HUES64 (cell line): ENCODE data around the gene VASN.
A peak's percentile ranks its signal among the peaks of the same experiment; 100 is the strongest.

Experiments
- H3K27ac ChIP-seq: 2 replicates; pipeline ENCODE4 v1.7.0; 2013; ENCODE audit warnings: low read depth, low read length, inconsistent platforms
- H3K27me3 ChIP-seq: 2 replicates; pipeline ENCODE4 v1.6.1; 2013; ENCODE audit warnings: mild to moderate bottlenecking, low read length; ENCODE audit not compliant: insufficient read depth
- H3K36me3 ChIP-seq: 2 replicates; pipeline ENCODE4 v1.6.1; 2013; ENCODE audit warnings: mild to moderate bottlenecking, low read length; ENCODE audit not compliant: insufficient read depth
- H3K4me1 ChIP-seq: 2 replicates; pipeline ENCODE4 v1.6.1; 2013; ENCODE audit warnings: mild to moderate bottlenecking, low read length, moderate library complexity; ENCODE audit not compliant: insufficient read depth
- H3K4me3 ChIP-seq: 2 replicates; pipeline ENCODE4 v1.5.1; 2013; ENCODE audit warnings: mild to moderate bottlenecking, low read length, moderate library complexity
- H3K9ac ChIP-seq: 2 replicates; pipeline ENCODE4 v1.6.1; 2013; ENCODE audit warnings: mild to moderate bottlenecking, low read depth, low read length
- H3K9me3 ChIP-seq: 2 replicates; pipeline ENCODE4 v1.6.1; 2013; ENCODE audit warnings: low read depth, low read length; ENCODE audit not compliant: insufficient read depth
- WGBS: fragments of 150-250, 120-280 bp; methylation state at CpG from one replicate; pipeline ENCODE4 v1.1.7; 2013; ENCODE audit warnings: missing lambda C conversion rate; 5-methylcytosine and 5-hydroxymethylcytosine counted together

VASN gene

DNA sequence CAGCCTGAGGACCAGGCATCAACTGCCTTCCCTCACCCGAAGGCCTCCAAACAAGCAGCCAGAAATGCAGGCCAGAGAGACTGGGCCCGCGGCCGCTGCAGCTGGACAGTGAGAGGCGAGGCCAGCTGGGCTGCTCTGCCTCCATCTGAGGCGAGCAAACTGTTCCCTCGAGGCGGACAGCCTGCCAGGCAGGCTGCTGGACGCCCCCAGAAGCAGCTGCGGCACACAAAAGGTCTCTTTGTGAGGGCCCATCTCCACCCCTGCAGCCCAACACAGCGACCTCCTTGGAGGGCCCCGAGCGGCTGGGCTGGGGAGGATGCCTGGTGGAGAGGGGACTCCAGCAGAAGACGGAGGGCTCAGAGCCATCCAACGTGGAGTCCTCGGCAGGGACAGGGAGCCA lies 40.0 kb downstream of the VASN start:
- no peak overlapping the region for H3K9ac ChIP-seq
- no peak overlapping the region for H3K4me3 ChIP-seq
- peaks cover 8% of the 10 kb centered on the region; the same call in 1 of the 2 replicates for H3K36me3 ChIP-seq
- H3K9me3 ChIP-seq, result no peaks in the 10 kb centered on the region
- WGBS, result 94% methylated on average over 16 of the region's 16 CpGs
- peaks cover 3% of the 10 kb centered on the region; the same call in 1 of the 2 replicates for H3K4me1 ChIP-seq
- H3K27me3 ChIP-seq, result no peaks in the 10 kb centered on the region
- no peak overlapping the region for H3K27ac ChIP-seq

DNA sequence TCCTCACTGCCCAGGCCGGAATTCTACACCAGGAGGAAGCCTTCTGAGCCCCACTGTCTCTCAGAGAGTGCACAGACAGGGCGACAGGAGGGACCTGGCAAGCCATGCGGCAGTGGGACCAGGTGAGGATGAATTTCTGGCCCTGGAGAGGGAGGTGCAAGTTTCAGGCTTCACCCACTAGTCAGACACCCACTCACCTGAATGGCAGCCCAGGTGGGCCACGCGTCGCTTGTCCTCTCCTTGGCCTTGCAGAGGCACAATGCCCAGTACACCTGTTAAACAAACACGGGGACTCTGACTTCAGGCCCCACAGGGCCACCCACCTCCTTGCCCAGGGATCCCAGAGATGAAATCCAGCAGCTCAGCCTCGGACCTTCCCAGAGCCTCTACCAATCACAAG lies 40.5 kb downstream of the VASN start:
- H3K4me3 ChIP-seq, result no peak overlapping the region
- WGBS, result 91% methylated on average over 8 of the region's 8 CpGs
- peaks cover 3% of the 10 kb centered on the region; the same call in 1 of the 2 replicates for H3K4me1 ChIP-seq
- H3K36me3 ChIP-seq, result peaks cover 8% of the 10 kb centered on the region; the same call in 1 of the 2 replicates
- peaks cover 2% of the 10 kb centered on the region; the same call in 1 of the 2 replicates for H3K27me3 ChIP-seq
- H3K9me3 ChIP-seq, result no peaks in the 10 kb centered on the region
- H3K9ac ChIP-seq, result no peak overlapping the region
- H3K27ac ChIP-seq, result no peak overlapping the region

DNA sequence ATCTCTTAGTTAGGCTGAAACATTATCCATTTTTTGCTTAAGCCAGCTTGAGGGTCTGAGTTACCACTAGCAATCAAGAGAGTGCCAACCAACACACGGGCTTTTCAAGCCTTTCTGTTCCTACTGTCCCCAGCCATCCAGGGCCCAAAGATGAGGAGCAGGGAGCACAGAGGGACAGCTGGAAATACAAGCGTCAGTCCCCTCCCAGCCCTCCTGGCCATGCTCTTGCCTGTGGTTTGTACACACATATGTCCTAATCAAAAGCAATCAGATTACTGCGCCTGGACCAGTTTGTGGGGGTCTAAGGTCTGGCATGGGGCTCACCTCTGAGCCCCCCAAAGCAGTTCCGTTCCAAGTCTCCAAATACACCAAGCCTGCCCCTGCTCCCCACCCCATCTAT lies 41.2 kb downstream of the VASN start:
- Histone ChIP-seq H3K4me1 (peaks cover 3% of the 10 kb centered on the region; the same call in 1 of the 2 replicates), H3K27me3 (peaks cover 6% of the 10 kb centered on the region; the same call in 1 of the 2 replicates), H3K27ac (no peak overlapping the region), H3K36me3 (peaks cover 6% of the 10 kb centered on the region; the same call in 1 of the 2 replicates), H3K9ac (no peak overlapping the region), H3K9me3 (no peaks in the 10 kb centered on the region), H3K4me3 (no peak overlapping the region)
- WGBS, result 95% methylated on average over 4 of the region's 4 CpGs

DNA sequence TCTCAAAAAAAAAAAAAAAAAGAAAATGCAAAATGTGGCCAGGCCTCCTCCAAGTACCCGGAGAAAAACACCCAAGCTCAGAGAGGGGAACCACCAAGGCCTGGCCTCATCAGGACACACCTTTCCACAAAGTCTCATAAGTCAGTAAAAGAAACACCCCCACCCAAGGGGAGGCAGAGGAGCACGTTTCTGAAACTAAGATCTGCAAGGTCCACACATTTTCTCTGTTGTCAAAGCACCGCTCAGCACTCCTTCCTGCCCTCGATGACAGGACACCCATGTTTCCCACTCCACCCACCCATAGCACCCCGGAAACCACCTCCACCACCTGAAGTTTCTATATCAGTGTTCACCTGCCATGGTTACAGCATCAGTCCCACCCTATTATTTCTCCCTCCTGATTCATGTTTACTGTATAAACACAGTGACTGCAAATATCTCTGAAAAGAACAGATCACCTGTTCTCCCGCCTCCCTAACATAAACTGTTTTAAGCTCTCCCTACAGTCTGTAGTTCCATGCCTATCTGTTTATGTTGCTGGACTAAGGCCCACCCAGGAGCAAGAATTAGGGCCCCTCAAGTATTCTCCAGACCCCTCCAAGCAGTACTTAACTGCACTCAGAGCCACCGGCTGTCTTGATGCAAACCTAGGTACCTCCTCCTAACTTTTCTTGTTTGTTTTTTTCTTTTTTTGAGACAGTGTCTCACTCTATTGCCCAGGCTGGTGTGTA lies 42.7 kb downstream of the VASN start:
- no peak overlapping the region for H3K9ac ChIP-seq

DNA sequence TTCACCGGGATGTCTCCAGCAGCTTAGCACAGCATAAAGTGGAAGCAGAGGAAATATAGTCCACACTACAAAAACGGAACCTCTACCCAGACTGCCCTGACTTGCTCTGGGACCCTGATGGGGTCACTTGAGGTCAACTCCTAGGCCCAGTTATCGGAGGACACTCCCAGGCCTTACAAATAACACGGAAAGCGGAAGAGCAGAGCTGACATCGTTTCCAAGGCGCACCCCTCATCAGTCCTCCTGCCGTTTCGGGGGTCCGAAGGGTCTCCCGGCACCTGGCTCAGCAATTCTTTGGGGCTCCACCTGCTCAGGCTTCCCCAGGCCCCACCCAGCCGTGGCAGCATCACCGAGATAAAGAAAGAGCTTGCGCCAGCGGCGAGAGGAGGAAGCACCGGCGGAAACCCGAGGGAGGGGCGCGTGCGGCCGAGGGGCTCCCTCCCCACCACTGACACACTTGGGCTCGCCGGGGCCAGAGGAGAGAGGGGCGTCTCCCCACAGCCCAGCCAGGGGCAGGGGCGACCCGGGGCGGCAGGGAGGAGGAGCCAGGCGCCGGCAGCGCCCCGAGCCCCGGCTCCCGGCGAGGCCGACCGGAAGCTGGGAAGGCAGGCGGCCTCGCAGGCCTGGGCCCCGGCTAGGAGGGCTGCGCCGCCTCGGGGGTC lies 44.0 kb downstream of the VASN start:
- H3K9ac ChIP-seq, result peak overlapping the region; percentile 62
- peaks cover 3% of the 10 kb centered on the region; the same call in 1 of the 2 replicates for H3K4me1 ChIP-seq
- no peak overlapping the region for H3K27ac ChIP-seq
- H3K9me3 ChIP-seq, result no peaks in the 10 kb centered on the region
- WGBS, result 7% methylated on average over 44 of the region's 44 CpGs
- peak overlapping the region; percentile 77 for H3K4me3 ChIP-seq
- H3K27me3 ChIP-seq, result peaks cover 6% of the 10 kb centered on the region; the same call in 1 of the 2 replicates
- peaks cover 6% of the 10 kb centered on the region; the same call in 1 of the 2 replicates for H3K36me3 ChIP-seq

More for the DNA sequence above, 42.7 kb downstream of the VASN start:
- H3K9me3 ChIP-seq, result no peaks in the 10 kb centered on the region
- H3K27ac ChIP-seq, result no peak overlapping the region
- peaks cover 3% of the 10 kb centered on the region; the same call in 1 of the 2 replicates for H3K4me1 ChIP-seq
- H3K36me3 ChIP-seq, result peaks cover 6% of the 10 kb centered on the region; the same call in 1 of the 2 replicates
- peaks cover 6% of the 10 kb centered on the region; the same call in 1 of the 2 replicates for H3K27me3 ChIP-seq
- WGBS, result 88% methylated on average over 7 of the region's 7 CpGs
- H3K4me3 ChIP-seq, result no peak overlapping the region

DNA sequence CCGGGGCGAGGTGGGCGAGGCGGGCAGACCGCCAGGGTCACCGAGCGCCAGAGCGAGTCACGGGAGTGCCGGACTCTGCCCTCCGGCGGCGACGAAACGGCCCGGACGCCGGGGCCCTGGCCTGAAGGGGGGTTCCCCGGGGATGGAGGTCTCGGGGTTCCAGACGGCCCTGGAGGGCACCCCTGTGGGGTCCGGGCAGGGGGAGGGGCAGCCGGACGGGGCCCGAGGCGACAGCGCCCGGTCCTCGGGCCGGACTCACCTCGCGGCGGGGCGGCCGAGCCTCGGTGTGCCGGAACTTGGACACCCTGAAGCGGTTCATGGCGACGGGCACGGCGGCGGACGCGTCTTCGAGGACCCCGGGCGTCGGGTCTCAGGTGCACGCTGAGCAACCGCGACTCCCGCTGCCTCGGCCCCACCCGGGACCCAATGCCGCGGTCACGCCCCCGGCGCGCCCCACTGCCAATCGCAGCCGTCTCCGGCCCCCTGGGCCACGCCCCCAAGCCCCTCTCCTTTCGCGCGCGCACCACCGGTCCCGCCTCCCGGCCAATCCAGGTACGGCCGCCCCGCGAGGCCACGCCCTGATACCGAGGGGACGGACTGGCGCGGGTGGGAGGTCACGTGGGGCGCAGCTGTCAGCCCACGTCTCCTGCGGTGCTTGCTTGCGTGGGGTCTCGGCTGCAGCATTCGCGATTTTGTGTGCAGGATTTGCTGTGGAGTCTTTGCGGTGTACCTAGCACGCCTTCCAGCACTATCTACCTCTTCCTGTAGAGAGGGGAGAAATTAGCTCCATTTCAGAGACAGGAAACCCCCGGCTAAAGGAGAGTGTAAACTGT lies 44.8 kb downstream of the VASN start, which contains the start of gene CORO7:
CORO7 (minus strand) TSS at position 397 of the 833 bp plus-strand sequence; CDS start at position 319, 78 bp downstream.
- Histone ChIP-seq H3K27ac (no peak within 1 kb of the TSS), H3K4me3 (peak within 1 kb of the TSS; percentile 77), H3K9ac (peak within 1 kb of the TSS; percentile 62), H3K27me3 (peaks cover 6% of the 10 kb centered on the region; the same call in 1 of the 2 replicates), H3K9me3 (no peaks in the 10 kb centered on the region), H3K4me1 (peaks cover 3% of the 10 kb centered on the region; the same call in 1 of the 2 replicates), H3K36me3 (peaks cover 6% of the 10 kb centered on the region; the same call in 1 of the 2 replicates)
- WGBS, result under 1% methylated on average over 88 of the region's 92 CpGs

- Histone ChIP-seq H3K27me3 (peaks cover 6% of the 10 kb centered on the region; the same call in 1 of the 2 replicates), H3K4me1 (peaks cover 3% of the 10 kb centered on the region; the same call in 1 of the 2 replicates), H3K9me3 (no peaks in the 10 kb centered on the region), H3K4me3 (no peak overlapping the region), H3K36me3 (no peaks in the 10 kb centered on the region), H3K27ac (no peak overlapping the region), H3K9ac (no peak overlapping the region)
- WGBS, result 79% methylated on average over 7 of the region's 7 CpGs
Observed at GRCh38 chr16:4419402-4419959, 47.8 kb downstream of the VASN start.

DNA sequence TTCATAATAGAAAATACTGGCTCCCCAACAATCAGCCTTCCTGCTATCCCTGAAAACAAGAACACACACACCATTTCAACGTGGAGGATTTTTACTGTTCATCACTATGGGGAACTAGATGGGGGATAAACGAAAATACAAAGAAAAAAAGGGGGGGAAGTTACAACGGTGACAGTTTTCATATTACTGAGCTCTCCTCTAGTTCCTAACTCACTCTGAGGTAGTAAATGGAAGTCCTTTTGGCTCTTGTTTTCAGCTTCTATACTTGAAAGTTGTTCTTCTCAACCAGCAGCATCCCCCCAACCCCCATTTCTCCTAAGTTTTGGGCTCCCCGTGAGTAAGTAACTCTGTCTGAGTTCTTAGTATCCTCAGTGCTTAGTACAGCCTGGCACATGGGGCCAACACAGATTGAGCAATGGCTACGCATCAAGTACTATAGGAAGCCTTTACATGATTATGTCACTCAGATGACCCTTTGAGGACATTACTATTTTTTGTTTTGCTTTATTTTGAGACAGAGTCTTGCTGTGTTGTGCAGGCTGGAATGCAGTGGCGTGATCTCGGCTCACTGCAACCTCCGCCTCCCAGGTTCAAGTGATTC lies 49.0 kb downstream of the VASN start:
- no peaks in the 10 kb centered on the region for H3K36me3 ChIP-seq
- WGBS, result 94% methylated on average over 5 of the region's 8 CpGs
- no peak overlapping the region for H3K9ac ChIP-seq
- no peak overlapping the region for H3K4me3 ChIP-seq
- H3K4me1 ChIP-seq, result peaks cover 4% of the 10 kb centered on the region; the same call in 1 of the 2 replicates
- H3K27ac ChIP-seq, result no peak overlapping the region
- peaks cover 6% of the 10 kb centered on the region; the same call in 1 of the 2 replicates for H3K27me3 ChIP-seq
- no peaks in the 10 kb centered on the region for H3K9me3 ChIP-seq

DNA sequence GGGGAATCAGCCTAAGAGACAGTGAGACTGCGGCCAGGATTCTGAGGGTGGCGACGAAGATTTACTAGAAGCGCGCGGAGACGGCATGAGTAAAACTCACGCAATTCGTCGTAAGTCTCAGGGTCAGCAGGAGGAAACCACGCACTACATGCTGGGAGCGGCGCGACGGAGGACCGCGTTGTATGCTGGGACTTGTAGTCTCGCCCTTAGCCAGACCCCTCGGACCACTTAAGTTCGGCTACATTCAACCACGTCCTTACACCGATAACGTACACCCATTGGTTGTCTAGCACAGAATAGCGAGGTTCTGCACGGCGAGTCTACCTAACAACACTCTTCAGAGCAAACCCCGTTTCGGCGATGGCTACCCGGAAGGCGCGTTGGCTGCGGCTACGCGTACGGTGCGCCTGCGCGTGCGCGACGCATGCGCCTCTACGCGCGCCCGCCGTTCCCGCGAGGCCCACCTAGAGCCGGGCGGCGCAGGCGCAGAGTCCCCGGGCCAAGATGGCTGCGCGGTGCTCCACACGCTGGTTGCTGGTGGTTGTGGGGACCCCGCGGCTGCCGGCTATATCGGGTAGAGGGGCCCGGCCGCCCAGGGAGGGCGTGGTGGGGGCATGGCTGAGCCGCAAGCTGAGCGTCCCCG lies 53.9 kb downstream of the VASN start, which contains the start of gene DNAJA3:
DNAJA3 (plus strand) TSS at position 491 of the 643 bp plus-strand sequence; CDS start at position 505, 14 bp downstream.
- WGBS, result under 1% methylated on average over 68 of the region's 68 CpGs

More for the DNA sequence above, 53.9 kb downstream of the VASN start, which contains the start of gene DNAJA3:
- H3K27me3 ChIP-seq, result no peaks in the 10 kb centered on the region
- H3K36me3 ChIP-seq, result peaks cover 10% of the 10 kb centered on the region; the same call in 1 of the 2 replicates
- peak within 1 kb of the TSS; percentile 93 for H3K9ac ChIP-seq
- H3K4me1 ChIP-seq, result peaks cover 4% of the 10 kb centered on the region; the same call in 1 of the 2 replicates
- H3K27ac ChIP-seq, result peak within 1 kb of the TSS; percentile 96
- peak within 1 kb of the TSS; percentile 86 for H3K4me3 ChIP-seq
- H3K9me3 ChIP-seq, result no peaks in the 10 kb centered on the region
